ENCODE measurements around the gene GPAM.

GRCh38 chr10:112216966-112217365, 33.4 kb upstream of the GPAM start:
- TF ChIP-seq CTCF (IDR thresholded peaks at IDR 0.05 in 2 of 3, conservative IDR thresholded peaks at IDR 0.05 in 1 of 3; ENCODE audit: insufficient read depth in 2 of 3, low read depth in 1 of 3, low read length in 3 of 3) (no peak), ZNF644 (tag; IDR thresholded peaks at IDR 0.05; ENCODE audit: low read depth) (no peak), MEF2D (tag; conservative IDR thresholded peaks at IDR 0.05; ENCODE audit: low read depth) (no peak), RBM15 (IDR thresholded peaks at IDR 0.05; ENCODE audit: insufficient read depth, low read length) (no peak), EZH2 (IDR thresholded peaks at IDR 0.05; ENCODE audit: borderline replicate concordance, low read depth, low read length) (no peak), ZNF174 (CRISPR knock-in tag; IDR thresholded peaks at IDR 0.05) (no peak)

All from K562 (cell line).